Panc1 (cell line): Measurements from ENCODE around the gene EPHB1. TPM values are rescaled to one million over a fixed set of nuclear protein-coding genes. Genes with fewer than 3 reads are reported as not detected.

ENCODE experiments used
- ATAC-seq: fragments of 200-7000 bp; cut with Tn5 transposase; 2 replicates; pipeline ENCODE4 v1.9.1; 2020; ENCODE audit warnings: mild to moderate bottlenecking, moderate library complexity
- BruUV-seq: library from RNA; stranded (reverse); fragments of 400-500 nt; replicated peaks from 2 replicates; lab custom pipeline; 2021; lab: Mats Ljungman, UMichigan
- CTCF ChIA-PET: fragments of 300-600 bp; sonication (Branson Sonifier 250); formaldehyde crosslinking; loops from one replicate; lab custom pipeline; 2022; ENCODE audit warnings: antibody characterized with exemption; lab: Charles Lee
- POLR2A ChIA-PET: fragments of 300-600 bp; sonication (Branson Sonifier 250); formaldehyde crosslinking; loops from one replicate; lab custom pipeline; 2022; ENCODE audit warnings: antibody characterized with exemption; lab: Charles Lee
- DNase-seq: peaks from one replicate; pipeline ENCODE4 v3.0.0-alpha.2; 2010; ENCODE audit warnings: low read depth, low spot score
- H3K27ac ChIP-seq: 2 replicates; pipeline ENCODE4 v1.5.1; 2011; ENCODE audit warnings: mild to moderate bottlenecking, low read length, inconsistent platforms
- H3K27me3 ChIP-seq: fragments of 200-500 bp; sonication (Bioruptor generic); 2 replicates; pipeline ENCODE4 v1.6.0; 2014; ENCODE audit warnings: low read length, inconsistent platforms; ENCODE audit not compliant: control insufficient read depth, insufficient read depth
- H3K36me3 ChIP-seq: fragments of 200-500 bp; sonication (Bioruptor generic); 2 replicates; pipeline ENCODE4 v1.5.1; 2014; ENCODE audit warnings: inconsistent platforms, mild to moderate bottlenecking, low read length, moderate library complexity; ENCODE audit not compliant: control insufficient read depth, insufficient read depth
- H3K4me1 ChIP-seq: 2 replicates; pipeline ENCODE4 v1.5.1; 2011; ENCODE audit warnings: inconsistent platforms, mild to moderate bottlenecking, low read length, moderate library complexity; ENCODE audit not compliant: control insufficient read depth, insufficient read depth
- H3K4me3 ChIP-seq, 2 experiments: 2 replicates each; pipeline ENCODE4 v1.5.1; 2011 to 2012; ENCODE audit warnings: low read depth in 2 of 2, low read length in 2 of 2, mild to moderate bottlenecking in 2 of 2, inconsistent platforms in 1 of 2, moderate library complexity in 1 of 2
- H3K9me3 ChIP-seq: fragments of 200-500 bp; sonication (Bioruptor generic); 2 replicates; pipeline ENCODE4 v1.5.1; 2014; ENCODE audit warnings: low read depth, mild to moderate bottlenecking, inconsistent platforms, low read length, moderate library complexity; ENCODE audit not compliant: control insufficient read depth, insufficient read depth
- POLR2AphosphoS5 ChIP-seq: IDR thresholded peaks from 2 replicates; pipeline ENCODE4 v1.6.1; 2012; ENCODE audit warnings: mild to moderate bottlenecking, low read depth, low read length, moderate library complexity
- SIN3A ChIP-seq: IDR thresholded peaks from 2 replicates; pipeline ENCODE4 v1.6.1; 2012; ENCODE audit warnings: low read depth, mild to moderate bottlenecking, low read length, moderate library complexity, borderline replicate concordance; ENCODE audit not compliant: insufficient read depth
- TCF7L2 ChIP-seq: IDR thresholded peaks from 2 replicates; pipeline ENCODE4 v1.6.1; 2011; ENCODE audit warnings: mild to moderate bottlenecking, low read depth, low read length, inconsistent platforms
- in situ Hi-C: cut with HindIII; loops from 2 replicates; pipeline ENCODE4 v1.10.0; 2016; ENCODE audit warnings: low sequenced_read_pairs, low pct_unique_long_range_greater_than_20kb
- intact Hi-C: fragments of 100-400 bp; cut with micrococcal nuclease; formaldehyde crosslinking; loops from one replicate; pipeline ENCODE4 v1.10.0; 2022; ENCODE audit not compliant: unreplicated experiment
- total RNA-seq: library from RNA; stranded (reverse); gene quantifications from one replicate; pipeline ENCODE4 v1.2.1, GENCODE V29; 2021; ENCODE audit not compliant: unreplicated experiment
- TF ChIP-seq, protein P1 (sequence below): fragments of 450-650 bp; IDR thresholded peaks from 2 replicates; pipeline ENCODE4 v1.5.1; 2017; ENCODE audit warnings: mild to moderate bottlenecking
- TF ChIP-seq, protein P2 (sequence below), 2 experiments: IDR thresholded peaks; 2 replicates each; pipeline ENCODE4 v1.6.1; 2011 to 2012; ENCODE audit warnings: low read depth in 2 of 2, control low read depth in 1 of 2, low read length in 1 of 2, mild to moderate bottlenecking in 1 of 2, moderate library complexity in 1 of 2; ENCODE audit not compliant: insufficient read depth in 1 of 2

EPHB1 gene
- total RNA-seq, 1 experiment from 2014 or later = 0.46 TPM

DNA sequence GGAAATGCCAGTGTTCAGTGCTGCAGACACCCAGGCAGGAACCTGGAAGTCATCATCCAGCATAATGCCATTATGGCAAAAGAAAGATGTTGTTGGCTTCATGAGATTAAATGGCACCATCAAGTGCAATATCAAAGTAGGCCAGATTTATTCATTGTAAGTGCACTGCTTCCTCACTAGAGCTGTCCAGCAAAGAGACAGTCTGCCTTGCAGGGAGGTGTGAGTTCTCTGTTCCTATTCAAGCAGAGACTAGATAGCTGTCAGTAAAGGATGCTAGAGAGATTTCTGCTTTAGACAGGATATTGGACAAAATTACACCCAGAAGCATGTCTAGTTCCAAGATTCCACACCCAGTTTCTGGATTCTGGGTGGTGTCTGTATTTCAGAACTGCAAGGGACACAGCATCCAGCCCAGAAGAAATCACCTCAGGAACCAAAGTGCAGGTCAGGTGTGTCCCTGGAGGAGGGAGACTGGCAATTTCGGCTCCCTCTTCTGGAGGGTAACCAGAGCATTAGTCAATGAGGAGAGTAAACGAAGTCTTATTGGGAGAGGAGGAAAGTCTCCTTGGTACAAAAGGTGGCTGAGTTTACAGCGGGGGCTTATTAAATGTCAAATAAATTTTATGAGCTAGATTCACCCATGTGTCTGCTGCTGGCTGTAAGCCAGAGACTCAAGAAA, 377.3 kb downstream of the EPHB1 start:
- CTCF ChIA-PET = no interaction called here
- intact Hi-C loops = no loop called here
- in situ Hi-C loops = no loop called here
- no peaks in the 10 kb centered on the region for H3K36me3 ChIP-seq
- no TSS peak for BruUV-seq
- no peaks in the 10 kb centered on the region for H3K4me1 ChIP-seq
- no peak overlapping the region for H3K27ac ChIP-seq
- no peak overlapping the region for H3K4me3 ChIP-seq
- POLR2A ChIA-PET = no interaction called here
- no peaks in the 10 kb centered on the region for H3K9me3 ChIP-seq
- ATAC-seq (no peak), DNase-seq (no peak)
- peaks cover 10% of the 10 kb centered on the region; the same call in 1 of the 2 replicates for H3K27me3 ChIP-seq
- TF ChIP-seq TCF7L2 (no peak), SIN3A (no peak), POLR2AphosphoS5 (no peak)
- TF ChIP-seq, protein P1, sequence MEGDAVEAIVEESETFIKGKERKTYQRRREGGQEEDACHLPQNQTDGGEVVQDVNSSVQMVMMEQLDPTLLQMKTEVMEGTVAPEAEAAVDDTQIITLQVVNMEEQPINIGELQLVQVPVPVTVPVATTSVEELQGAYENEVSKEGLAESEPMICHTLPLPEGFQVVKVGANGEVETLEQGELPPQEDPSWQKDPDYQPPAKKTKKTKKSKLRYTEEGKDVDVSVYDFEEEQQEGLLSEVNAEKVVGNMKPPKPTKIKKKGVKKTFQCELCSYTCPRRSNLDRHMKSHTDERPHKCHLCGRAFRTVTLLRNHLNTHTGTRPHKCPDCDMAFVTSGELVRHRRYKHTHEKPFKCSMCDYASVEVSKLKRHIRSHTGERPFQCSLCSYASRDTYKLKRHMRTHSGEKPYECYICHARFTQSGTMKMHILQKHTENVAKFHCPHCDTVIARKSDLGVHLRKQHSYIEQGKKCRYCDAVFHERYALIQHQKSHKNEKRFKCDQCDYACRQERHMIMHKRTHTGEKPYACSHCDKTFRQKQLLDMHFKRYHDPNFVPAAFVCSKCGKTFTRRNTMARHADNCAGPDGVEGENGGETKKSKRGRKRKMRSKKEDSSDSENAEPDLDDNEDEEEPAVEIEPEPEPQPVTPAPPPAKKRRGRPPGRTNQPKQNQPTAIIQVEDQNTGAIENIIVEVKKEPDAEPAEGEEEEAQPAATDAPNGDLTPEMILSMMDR = no peak
- TF ChIP-seq, protein P2, sequence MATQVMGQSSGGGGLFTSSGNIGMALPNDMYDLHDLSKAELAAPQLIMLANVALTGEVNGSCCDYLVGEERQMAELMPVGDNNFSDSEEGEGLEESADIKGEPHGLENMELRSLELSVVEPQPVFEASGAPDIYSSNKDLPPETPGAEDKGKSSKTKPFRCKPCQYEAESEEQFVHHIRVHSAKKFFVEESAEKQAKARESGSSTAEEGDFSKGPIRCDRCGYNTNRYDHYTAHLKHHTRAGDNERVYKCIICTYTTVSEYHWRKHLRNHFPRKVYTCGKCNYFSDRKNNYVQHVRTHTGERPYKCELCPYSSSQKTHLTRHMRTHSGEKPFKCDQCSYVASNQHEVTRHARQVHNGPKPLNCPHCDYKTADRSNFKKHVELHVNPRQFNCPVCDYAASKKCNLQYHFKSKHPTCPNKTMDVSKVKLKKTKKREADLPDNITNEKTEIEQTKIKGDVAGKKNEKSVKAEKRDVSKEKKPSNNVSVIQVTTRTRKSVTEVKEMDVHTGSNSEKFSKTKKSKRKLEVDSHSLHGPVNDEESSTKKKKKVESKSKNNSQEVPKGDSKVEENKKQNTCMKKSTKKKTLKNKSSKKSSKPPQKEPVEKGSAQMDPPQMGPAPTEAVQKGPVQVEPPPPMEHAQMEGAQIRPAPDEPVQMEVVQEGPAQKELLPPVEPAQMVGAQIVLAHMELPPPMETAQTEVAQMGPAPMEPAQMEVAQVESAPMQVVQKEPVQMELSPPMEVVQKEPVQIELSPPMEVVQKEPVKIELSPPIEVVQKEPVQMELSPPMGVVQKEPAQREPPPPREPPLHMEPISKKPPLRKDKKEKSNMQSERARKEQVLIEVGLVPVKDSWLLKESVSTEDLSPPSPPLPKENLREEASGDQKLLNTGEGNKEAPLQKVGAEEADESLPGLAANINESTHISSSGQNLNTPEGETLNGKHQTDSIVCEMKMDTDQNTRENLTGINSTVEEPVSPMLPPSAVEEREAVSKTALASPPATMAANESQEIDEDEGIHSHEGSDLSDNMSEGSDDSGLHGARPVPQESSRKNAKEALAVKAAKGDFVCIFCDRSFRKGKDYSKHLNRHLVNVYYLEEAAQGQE (IDR thresholded peaks at IDR 0.05; ENCODE audit: insufficient read depth in 1 of 2, low read depth in 2 of 2, low read length in 1 of 2) = no peak

DNA sequence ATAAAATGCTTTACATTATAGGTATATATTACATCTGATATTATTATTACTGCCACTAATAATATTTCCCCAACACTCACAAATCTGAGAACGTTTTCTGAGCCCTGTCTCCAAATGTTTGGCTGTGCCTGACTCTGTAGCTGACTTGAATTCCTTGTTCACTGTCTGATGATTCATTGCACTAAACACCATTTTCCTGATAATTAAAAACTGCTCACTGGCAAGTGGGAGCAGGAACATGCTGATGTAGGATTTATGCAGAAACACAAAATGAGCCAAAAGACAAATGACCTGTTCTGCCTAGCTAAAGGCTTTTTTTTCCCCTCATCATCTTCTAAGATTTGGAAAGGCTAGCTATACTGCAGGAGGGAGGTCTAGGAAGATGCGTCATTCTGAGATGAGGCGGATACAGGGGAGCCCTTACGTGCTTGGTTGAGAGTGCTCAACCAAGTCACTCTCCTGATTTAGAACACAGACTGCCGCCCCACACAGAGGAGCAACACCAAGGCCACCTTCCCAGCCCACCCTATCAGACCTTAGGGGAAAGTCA, 380.7 kb downstream of the EPHB1 start:
- no peak for ATAC-seq
- TF ChIP-seq TCF7L2 (no peak), POLR2AphosphoS5 (no peak), SIN3A (no peak)
- TF ChIP-seq, protein P2 (IDR thresholded peaks at IDR 0.05; ENCODE audit: insufficient read depth in 1 of 2, low read depth in 2 of 2, low read length in 1 of 2) = no peak
- TF ChIP-seq, protein P1 = no peak
- Histone ChIP-seq H3K27me3 (peaks cover 7% of the 10 kb centered on the region; the same call in 1 of the 2 replicates), H3K4me1 (no peaks in the 10 kb centered on the region), H3K9me3 (no peaks in the 10 kb centered on the region), H3K4me3 (no peak overlapping the region), H3K27ac (no peak overlapping the region), H3K36me3 (no peaks in the 10 kb centered on the region)
- intact Hi-C loops (no loop called here), in situ Hi-C loops (no loop called here)
- CTCF ChIA-PET = no interaction called here
- POLR2A ChIA-PET = no interaction called here
- BruUV-seq = no TSS peak
- no peak for DNase-seq
